Progenitor cell of endocrine pancreas (in vitro differentiated cells): ENCODE measurements around the gene LMO7. TPM values are rescaled to one million over a fixed set of nuclear protein-coding genes. Genes with fewer than 3 reads are reported as not detected.

Source experiments
- DNase-seq: peaks from one replicate; pipeline ENCODE4 v3.0.0; 2021; ENCODE audit warnings: low spot score; ENCODE audit not compliant: unreplicated experiment
- H3K27ac Mint-ChIP-seq: 2 replicates; pipeline ENCODE4 v1.8.0; 2021; ENCODE audit warnings: mild to moderate bottlenecking, moderate library complexity, mixed read lengths
- H3K27me3 Mint-ChIP-seq: 2 replicates; pipeline ENCODE4 v1.8.0; 2021; ENCODE audit warnings: mixed read lengths
- H3K36me3 Mint-ChIP-seq: 2 replicates; pipeline ENCODE4 v1.8.0; 2022; ENCODE audit warnings: mixed read lengths; ENCODE audit not compliant: insufficient read depth
- H3K4me1 Mint-ChIP-seq: 2 replicates; pipeline ENCODE4 v1.8.0; 2021; ENCODE audit warnings: low read depth, mixed read lengths
- H3K4me3 Mint-ChIP-seq: 2 replicates; pipeline ENCODE4 v1.8.0; 2021; ENCODE audit warnings: low read depth, mild to moderate bottlenecking, moderate library complexity, mixed read lengths
- H3K9me3 Mint-ChIP-seq: 2 replicates; pipeline ENCODE4 v1.8.0; 2021; ENCODE audit warnings: low read depth, mixed read lengths
- total RNA-seq: library from RNA; stranded (reverse); gene quantifications from 2 replicates; pipeline ENCODE4 v1.2.1, GENCODE V29; 2021
- TF ChIP-seq, protein P1 (sequence below): fragments of 200-600 bp; sonication (generic); IDR thresholded peaks from one replicate; pipeline ENCODE4 v1.5.0; 2021; ENCODE audit warnings: antibody characterized with exemption, mild to moderate bottlenecking; ENCODE audit not compliant: unreplicated experiment

Gene LMO7
- total RNA-seq, 1 donor from 2014 or later, result 15.0 TPM

DNA sequence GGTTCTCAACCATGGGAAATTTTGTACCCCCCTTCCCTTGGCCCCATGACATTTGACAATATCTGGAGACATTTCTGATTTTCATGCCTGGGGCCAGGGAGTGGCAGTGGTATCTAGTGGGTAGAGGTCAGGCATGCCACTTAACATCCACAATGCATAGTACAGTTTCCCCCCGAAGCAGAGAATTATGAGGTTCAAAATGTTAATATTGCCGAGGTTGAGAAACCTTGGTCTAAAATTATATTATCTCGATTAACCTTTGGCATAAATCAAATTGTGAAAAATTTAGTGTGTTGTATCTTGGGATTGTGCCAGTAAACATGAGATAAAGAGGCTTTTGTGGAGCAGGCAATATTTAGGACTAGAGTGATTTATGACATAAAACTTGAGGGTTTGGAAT, 147.9 kb downstream of the LMO7 start:
- Mint-ChIP-seq H3K27ac (no peak overlapping the region), H3K27me3 (no peaks in the 10 kb centered on the region), H3K4me1 (no peaks in the 10 kb centered on the region), H3K9me3 (peaks cover 19% of the 10 kb centered on the region), H3K36me3 (peaks cover 11% of the 10 kb centered on the region), H3K4me3 (no peak overlapping the region)
- TF ChIP-seq, protein P1, sequence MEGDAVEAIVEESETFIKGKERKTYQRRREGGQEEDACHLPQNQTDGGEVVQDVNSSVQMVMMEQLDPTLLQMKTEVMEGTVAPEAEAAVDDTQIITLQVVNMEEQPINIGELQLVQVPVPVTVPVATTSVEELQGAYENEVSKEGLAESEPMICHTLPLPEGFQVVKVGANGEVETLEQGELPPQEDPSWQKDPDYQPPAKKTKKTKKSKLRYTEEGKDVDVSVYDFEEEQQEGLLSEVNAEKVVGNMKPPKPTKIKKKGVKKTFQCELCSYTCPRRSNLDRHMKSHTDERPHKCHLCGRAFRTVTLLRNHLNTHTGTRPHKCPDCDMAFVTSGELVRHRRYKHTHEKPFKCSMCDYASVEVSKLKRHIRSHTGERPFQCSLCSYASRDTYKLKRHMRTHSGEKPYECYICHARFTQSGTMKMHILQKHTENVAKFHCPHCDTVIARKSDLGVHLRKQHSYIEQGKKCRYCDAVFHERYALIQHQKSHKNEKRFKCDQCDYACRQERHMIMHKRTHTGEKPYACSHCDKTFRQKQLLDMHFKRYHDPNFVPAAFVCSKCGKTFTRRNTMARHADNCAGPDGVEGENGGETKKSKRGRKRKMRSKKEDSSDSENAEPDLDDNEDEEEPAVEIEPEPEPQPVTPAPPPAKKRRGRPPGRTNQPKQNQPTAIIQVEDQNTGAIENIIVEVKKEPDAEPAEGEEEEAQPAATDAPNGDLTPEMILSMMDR, result no peak
- no peak for DNase-seq

DNA sequence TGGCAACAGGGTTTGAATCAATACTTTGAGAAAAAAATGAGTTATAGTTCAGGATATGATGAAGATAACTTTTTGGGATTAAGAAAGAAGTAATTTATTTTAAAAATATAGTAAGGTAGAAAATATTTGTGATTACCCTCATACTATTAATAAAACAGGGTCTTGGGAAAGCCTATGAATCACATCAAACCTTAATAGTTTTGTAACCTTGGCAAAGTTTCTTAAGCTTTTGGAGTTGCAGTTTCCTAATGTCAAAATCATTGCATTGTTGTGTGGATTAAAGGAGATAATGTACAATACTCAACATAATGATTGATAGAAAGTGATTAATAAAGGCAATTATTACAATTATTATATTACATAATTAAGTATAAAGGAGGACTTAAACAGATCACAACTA, 149.0 kb downstream of the LMO7 start:
- peaks cover 5% of the 10 kb centered on the region for H3K36me3 Mint-ChIP-seq
- H3K9me3 Mint-ChIP-seq, result peaks cover 12% of the 10 kb centered on the region
- TF ChIP-seq, protein P1, result no peak
- H3K4me1 Mint-ChIP-seq, result no peaks in the 10 kb centered on the region
- no peak overlapping the region for H3K27ac Mint-ChIP-seq
- no peak overlapping the region for H3K4me3 Mint-ChIP-seq
- no peaks in the 10 kb centered on the region for H3K27me3 Mint-ChIP-seq
- no peak for DNase-seq

DNA sequence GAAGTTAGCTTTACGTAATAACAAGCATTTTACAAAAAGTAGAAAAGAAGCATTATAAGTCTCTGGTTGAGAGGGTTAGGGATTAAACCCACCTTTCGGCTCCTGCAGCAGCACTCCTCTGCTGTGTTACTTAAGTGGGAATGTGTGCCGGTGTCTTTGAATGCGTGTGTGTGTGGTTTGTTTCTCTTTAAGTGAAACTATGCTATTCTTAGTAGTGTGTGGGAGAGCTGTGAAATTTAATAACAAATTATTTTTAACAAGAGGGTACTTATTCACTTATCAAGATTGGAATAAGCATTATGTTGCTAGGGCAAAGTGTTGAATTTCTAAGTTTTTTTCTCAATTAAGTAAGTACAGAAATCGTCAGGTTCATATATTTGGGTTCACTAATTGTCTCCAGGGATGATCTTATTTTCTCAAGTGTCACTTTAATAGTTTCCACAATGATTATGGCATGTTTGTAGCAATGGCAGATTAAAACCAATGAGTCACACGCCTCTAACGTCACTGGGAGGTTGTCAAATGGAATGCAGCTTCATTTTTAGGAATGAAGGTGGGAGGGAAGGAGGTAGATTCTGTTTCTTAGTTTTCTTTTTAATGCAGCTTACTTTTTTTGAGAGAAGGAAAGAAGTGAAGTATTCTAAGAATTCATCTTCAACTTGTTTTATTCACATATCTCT, 151.3 kb downstream of the LMO7 start:
- H3K27ac Mint-ChIP-seq, result no peak overlapping the region
- no peak overlapping the region for H3K4me3 Mint-ChIP-seq
- H3K9me3 Mint-ChIP-seq, result peaks cover 3% of the 10 kb centered on the region
- H3K4me1 Mint-ChIP-seq, result peaks cover 9% of the 10 kb centered on the region
- no peaks in the 10 kb centered on the region for H3K27me3 Mint-ChIP-seq
- H3K36me3 Mint-ChIP-seq, result peaks cover 1% of the 10 kb centered on the region
- no peak for DNase-seq
- TF ChIP-seq, protein P1, result no peak

DNA sequence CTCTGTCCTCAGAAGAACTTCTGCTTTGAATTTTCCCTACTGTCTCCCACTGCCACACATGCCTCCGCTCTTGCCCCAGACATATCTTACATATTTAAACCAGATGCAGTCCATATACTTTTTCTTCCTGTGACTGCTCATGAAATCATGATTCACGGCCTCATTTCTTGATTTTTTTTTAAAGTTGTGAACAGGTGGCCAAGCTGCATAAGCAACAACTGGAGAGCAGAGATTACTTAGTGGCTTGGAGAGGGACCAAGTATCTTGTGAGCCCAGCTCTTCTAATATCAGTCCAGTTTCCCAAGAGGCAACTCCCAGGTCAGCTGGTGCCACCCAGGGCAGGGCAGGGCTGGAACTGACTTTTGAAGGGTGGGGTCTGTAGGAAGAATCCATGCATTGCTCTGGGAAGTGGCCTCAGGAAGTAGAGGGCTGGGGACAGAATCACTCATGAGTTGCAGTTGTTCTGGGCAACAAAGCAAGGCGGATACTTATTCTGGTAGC, 152.4 kb downstream of the LMO7 start:
- H3K36me3 Mint-ChIP-seq, result no peaks in the 10 kb centered on the region
- no peak overlapping the region for H3K4me3 Mint-ChIP-seq
- TF ChIP-seq, protein P1, result no peak
- no peak overlapping the region for H3K27ac Mint-ChIP-seq
- no peak for DNase-seq
- H3K27me3 Mint-ChIP-seq, result no peaks in the 10 kb centered on the region
- H3K4me1 Mint-ChIP-seq, result peaks cover 16% of the 10 kb centered on the region
- no peaks in the 10 kb centered on the region for H3K9me3 Mint-ChIP-seq

DNA sequence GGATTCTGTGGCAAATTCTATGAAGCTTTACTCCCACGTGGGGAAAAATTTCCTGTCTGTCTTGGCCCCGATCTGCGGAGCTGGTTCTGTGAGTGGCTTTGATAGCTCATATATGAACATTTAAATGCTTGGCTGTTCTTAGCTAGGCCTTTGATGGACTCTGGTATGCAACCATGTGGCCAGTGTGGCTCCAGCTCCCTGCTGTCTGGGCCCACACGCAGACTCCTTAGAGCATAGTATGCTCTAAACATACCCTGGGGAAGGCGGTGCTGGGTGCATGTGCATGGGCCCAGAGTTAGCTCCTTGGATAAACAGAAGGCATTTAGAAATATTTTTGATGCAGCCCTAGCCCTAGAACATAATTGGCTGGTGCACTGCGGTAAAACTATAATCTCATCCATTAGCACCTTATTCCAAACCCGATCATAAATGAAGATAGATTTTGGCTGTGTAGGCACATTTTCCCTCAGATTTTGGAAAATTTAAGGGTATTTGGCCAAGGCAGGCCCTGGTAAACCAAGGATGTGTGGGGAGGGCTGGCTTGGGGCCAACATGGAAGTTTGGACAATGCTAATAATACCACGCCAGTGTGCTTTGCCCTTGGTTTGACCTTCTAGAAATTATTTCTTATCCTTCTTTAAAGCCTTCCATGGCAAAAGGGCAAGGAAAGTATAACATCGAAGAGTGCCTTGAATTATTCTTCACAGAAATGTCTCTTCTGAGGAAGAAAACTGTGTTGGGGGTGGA, 153.5 kb downstream of the LMO7 start:
- Mint-ChIP-seq H3K4me3 (no peak overlapping the region), H3K27ac (no peak overlapping the region), H3K4me1 (peaks cover 17% of the 10 kb centered on the region), H3K27me3 (no peaks in the 10 kb centered on the region), H3K36me3 (peaks cover 1% of the 10 kb centered on the region), H3K9me3 (peaks cover 5% of the 10 kb centered on the region)
- DNase-seq, result no peak
- TF ChIP-seq, protein P1, result no peak
